HG03439 (cell line): ENCODE data around the gene BOD1.

Experiments used
- ATAC-seq: cut with Tn5 transposase; IDR thresholded peaks from one replicate; pipeline ENCODE4 v1.9.1; 2021; ENCODE audit warnings: mild to moderate bottlenecking, moderate library complexity; ENCODE audit not compliant: unreplicated experiment

BOD1 gene

GRCh38 chr5:173581408-173582215 is 34.8 kb downstream of the BOD1 start:
- no peak for ATAC-seq

DNA sequence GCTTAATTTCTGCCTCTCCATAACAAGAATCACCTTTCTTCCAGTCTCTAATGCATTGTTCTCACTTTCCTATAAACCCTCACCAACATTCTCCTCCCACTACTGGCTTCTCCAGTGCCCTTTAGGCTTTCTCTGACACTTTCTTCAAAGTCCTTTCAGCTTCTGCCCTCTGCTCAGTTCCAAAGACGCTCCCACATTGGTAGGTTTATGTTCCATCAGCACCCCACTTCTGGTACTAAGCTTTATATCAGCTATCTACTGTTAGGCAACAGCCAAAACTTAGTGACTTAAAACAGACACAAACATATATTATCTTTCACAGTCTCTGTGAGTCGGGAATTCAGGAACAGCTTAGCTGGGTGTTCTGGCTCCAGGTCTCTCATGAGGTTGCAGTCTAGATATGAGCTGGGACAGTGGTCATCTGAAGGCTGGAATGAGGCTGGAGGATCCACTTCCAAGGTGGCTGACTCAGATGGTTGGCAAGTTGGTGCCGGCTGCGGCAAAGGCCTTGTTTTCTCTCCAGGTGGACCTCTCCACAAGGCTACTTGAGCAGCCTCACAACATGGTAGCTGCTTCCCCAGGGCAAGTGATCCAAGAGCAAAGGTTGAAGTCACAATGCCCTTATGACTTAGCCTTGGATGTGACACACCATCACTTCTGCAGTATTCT is 37.4 kb downstream of the BOD1 start:
- ATAC-seq: no peak

GRCh38 chr5:173577817-173578216 is 38.6 kb downstream of the BOD1 start:
- ATAC-seq: no peak

DNA sequence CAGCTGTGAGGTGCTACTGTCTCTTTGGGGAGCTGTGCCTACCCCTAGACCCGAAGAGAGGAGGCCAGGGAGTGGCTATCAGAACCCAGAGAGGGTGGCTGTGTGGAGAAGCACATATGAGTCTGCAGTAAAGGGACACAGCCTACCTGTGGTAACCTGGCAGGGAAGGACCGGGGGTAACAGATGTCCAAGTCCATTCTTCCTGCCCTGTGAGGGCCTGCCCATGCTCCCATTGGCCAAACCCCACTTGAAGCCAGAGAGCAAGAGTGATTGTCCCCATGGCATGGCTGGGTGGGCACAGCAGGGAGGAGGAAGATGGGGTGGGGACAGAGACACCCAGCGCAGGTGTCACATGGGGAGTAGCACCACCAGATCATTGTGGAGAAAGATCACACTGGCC is 39.3 kb downstream of the BOD1 start:
- no peak for ATAC-seq

GRCh38 chr5:173575985-173576384 is 40.5 kb downstream of the BOD1 start:
- no peak for ATAC-seq

GRCh38 chr5:173574983-173575382 is 41.5 kb downstream of the BOD1 start:
- no peak for ATAC-seq

DNA sequence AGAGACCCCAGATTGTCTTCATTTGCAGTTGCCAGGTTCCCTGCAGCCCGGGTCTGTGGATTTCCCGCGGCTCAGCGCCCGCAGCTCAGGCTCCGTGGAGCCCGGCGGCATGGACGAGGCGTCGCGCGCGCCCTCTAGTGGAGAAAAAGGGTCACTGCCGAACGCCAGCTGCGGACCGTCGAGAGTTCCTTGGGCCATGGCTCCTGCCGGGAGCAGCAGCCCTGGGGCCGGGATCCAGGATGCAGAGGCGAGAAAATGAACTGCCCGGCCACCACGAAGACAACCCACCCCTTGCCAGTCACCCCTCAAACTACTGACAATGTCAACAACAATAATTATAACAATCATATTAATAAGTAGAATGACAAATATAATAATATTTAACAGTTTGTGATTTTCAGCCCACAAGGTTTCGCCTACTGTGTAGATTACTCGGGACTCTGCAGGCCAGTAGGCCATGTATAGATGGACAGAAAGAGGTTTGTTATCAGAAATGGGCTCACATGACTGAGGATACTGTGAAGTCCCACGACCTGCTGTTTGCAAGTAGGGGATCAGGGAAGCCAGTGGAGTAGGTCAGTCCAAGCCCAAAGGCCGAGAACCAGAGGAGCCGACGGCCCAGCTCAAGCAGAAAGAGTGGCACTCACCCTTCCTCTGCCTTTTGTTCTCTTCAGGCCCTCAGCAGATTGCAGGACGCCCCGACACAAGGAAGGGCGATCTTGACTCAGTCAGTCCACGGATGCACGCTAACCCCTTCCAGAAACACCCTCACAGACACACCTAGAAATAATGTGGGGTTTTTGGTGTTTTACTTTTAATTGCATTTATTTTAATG is 43.1 kb downstream of the BOD1 start:
- ATAC-seq: peak; percentile 63

- no peak for ATAC-seq
These were observed 43.9 kb downstream of the BOD1 start for GRCh38 chr5:173572431-173573125.

GRCh38 chr5:173570321-173571090 is 45.9 kb downstream of the BOD1 start:
- no peak for ATAC-seq

DNA sequence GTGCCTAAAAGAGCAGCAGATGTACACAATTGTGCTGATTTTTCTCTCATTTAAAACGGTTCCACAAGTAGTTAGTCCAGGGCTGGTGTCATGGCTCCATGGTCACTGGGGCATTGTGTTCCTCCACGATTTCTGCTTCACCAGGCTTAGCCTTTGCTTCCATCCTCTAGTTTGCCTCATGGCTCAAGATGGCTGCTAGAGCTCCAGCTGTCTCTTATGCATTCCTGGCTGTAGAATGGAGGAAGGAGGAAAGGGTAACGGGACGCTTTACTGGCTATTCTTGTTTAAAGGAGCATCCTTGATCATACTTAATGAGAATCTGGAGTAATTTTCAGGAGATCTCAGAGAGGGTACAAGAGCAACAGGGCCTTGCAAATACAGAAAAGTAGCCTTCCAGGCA is 47.7 kb downstream of the BOD1 start:
- no peak for ATAC-seq

- no peak for ATAC-seq
These were observed 48.3 kb downstream of the BOD1 start for GRCh38 chr5:173568128-173568527.

- no peak for ATAC-seq
These were observed 48.9 kb downstream of the BOD1 start for GRCh38 chr5:173567548-173567947.

DNA sequence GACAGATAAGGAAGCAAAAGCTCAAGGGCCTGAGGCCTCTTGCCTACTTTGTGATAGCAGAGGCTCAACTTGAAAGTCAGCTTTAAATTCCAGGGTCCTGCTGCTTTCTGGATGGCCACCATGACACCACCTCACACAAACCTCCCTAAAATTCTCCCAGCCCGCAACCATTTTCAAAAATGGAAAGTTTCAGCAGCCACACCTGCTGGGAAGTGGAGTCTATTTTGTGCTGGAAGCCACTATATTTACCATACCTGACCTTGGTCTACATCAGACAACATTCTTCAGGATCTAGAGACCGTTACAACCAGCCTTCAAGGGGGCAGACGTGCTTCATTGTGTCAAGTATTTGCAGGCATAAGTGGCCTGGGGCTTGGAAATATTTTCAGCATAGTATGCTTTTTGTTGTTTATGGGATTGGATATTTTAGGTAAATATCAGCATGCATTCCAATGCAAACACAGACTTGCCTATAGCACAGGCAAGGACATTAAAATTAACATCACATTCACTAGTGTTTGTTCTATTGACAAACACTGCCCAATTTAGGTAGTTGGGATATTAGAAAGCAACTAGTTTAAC is 50.9 kb downstream of the BOD1 start:
- ATAC-seq: no peak

- no peak for ATAC-seq
These were observed 52.3 kb downstream of the BOD1 start for GRCh38 chr5:173564106-173564505.

- ATAC-seq: no peak
These were observed 53.2 kb downstream of the BOD1 start for GRCh38 chr5:173563246-173563645.

DNA sequence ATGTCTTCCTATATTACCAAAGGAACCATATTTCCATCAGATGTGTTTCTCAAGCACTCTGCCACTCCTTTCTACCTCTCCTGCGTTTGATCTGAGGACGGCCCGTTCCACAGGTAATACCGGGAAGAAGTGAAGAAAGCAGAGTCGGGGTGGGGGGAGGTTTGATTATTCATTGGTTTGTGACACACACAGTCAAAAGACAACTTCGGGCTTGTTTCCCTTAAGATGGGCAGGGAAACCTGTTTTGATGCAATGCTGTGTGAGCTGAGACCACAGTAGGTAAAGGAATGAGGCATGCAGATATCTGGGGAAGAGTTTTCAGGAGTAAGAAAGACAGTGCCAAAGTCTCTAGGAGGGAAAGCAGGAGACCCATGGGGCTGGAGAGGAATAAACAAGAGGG is 54.0 kb downstream of the BOD1 start:
- ATAC-seq: no peak
